AG10803 (cell line): ENCODE measurements around the gene POLR2L.
A peak's percentile ranks its signal among the peaks of the same experiment; 100 is the strongest.

Source experiments
- DNase-seq: peaks from one replicate; pipeline ENCODE4 v3.0.0; 2010; ENCODE audit warnings: low read depth
- H3K4me3 ChIP-seq: 2 replicates; pipeline ENCODE4 v1.5.1; 2011; ENCODE audit warnings: mild to moderate bottlenecking, low read length, control low read depth
- CTCF ChIP-seq: conservative IDR thresholded peaks from 2 replicates; pipeline ENCODE4 v1.5.1; 2011; ENCODE audit warnings: mild to moderate bottlenecking, low read length, control low read depth, inconsistent platforms

Gene POLR2L

GRCh38 chr11:813072-813455, 29.3 kb downstream of the POLR2L start:
- H3K4me3 ChIP-seq: no peak overlapping the region
- no peak for DNase-seq
- no peak for TF ChIP-seq CTCF

- TF ChIP-seq CTCF: no peak
- DNase-seq: no peak
- no peak overlapping the region for H3K4me3 ChIP-seq
Measured at GRCh38 chr11:812390-812789, 29.9 kb downstream of the POLR2L start.

- DNase-seq: no peak
- H3K4me3 ChIP-seq: peak overlapping the region; percentile 90
- TF ChIP-seq CTCF: 0 out of 2 replicates have a peak, but pooled peaks have one; percentile 7
Measured at GRCh38 chr11:811446-812245, 30.7 kb downstream of the POLR2L start.

- no peak for DNase-seq
- no peak for TF ChIP-seq CTCF
Measured at GRCh38 chr11:810040-810567, 32.2 kb downstream of the POLR2L start.

GRCh38 chr11:809287-810039, 32.9 kb downstream of the POLR2L start, which contains the start of gene RPLP2:
TSS of gene RPLP2 (plus strand) at chr11:809967. CDS start at chr11:810235, 268 bp downstream.
- TF ChIP-seq CTCF: no peak
- peak; percentile 97 for DNase-seq
- H3K4me3 ChIP-seq: peak within 1 kb of the TSS; percentile 90

More at GRCh38 chr11:810040-810567, 32.2 kb downstream of the POLR2L start:
- peak overlapping the region; percentile 90 for H3K4me3 ChIP-seq

GRCh38 chr11:808427-809286, 33.7 kb downstream of the POLR2L start:
- no peak for DNase-seq
- TF ChIP-seq CTCF: no peak

More at GRCh38 chr11:808427-809286, 33.7 kb downstream of the POLR2L start:
- peak overlapping the region; percentile 90 for H3K4me3 ChIP-seq
